NB4 (cell line): Measurements from ENCODE around the gene CCK.

Experiments used
- MYC ChIP-seq: IDR thresholded peaks from 2 replicates; pipeline ENCODE4 v1.6.1; 2011; ENCODE audit warnings: low read depth, low read length
- POLR2A ChIP-seq: IDR thresholded peaks from 2 replicates; pipeline ENCODE4 v1.6.1; 2011; ENCODE audit warnings: mild to moderate bottlenecking; ENCODE audit not compliant: insufficient read length; ENCODE audit errors: extremely low read depth
- TF ChIP-seq, protein P1 (sequence below): IDR thresholded peaks from one replicate; pipeline ENCODE4 v1.5.1; 2012; ENCODE audit warnings: low read depth, low read length

DNA sequence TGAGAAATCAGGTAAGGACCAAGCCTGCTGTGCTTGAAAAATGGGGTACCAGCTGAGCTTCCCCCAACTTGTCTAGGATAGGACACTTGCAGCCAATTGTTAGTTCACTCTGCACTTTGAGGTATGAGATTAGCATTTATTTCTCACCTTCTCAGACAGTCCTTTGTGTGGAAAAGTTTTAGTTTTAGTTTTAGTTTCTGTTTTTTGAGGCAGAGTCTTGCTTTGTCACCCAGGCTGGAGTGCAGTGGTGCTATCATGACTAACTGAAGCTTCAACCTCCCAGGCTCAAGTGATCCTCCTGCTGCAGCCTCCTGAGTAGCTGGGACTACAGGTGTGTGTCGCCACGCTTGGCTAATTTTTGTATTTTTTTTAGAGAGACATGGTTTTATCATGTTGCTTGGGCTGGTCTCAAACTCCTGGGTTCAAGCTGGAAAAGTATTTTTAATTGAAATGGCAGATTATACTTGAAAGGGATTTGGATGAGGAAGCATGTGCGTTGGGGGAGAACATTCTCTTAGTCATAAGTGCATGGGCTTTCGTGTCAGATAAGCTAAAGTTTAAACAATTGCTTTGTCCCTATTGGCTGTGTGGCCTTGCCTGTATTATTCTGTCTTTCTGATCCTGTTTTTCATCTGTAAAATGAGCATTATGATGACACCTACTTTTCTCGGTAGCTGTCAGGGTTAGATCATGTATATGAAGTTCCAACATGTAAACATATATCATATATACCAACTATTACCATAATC lies 25.2 kb upstream of the CCK start:
- no peak for TF ChIP-seq POLR2A
- TF ChIP-seq, protein P1, sequence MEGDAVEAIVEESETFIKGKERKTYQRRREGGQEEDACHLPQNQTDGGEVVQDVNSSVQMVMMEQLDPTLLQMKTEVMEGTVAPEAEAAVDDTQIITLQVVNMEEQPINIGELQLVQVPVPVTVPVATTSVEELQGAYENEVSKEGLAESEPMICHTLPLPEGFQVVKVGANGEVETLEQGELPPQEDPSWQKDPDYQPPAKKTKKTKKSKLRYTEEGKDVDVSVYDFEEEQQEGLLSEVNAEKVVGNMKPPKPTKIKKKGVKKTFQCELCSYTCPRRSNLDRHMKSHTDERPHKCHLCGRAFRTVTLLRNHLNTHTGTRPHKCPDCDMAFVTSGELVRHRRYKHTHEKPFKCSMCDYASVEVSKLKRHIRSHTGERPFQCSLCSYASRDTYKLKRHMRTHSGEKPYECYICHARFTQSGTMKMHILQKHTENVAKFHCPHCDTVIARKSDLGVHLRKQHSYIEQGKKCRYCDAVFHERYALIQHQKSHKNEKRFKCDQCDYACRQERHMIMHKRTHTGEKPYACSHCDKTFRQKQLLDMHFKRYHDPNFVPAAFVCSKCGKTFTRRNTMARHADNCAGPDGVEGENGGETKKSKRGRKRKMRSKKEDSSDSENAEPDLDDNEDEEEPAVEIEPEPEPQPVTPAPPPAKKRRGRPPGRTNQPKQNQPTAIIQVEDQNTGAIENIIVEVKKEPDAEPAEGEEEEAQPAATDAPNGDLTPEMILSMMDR, result no peak
- no peak for TF ChIP-seq MYC
